ENCODE results near the gene NKD1.

NKD1 gene

GRCh38 chr16:50521246-50521900 lies 26.8 kb upstream of the NKD1 start:
- Histone ChIP-seq H3K27me3 (ENCODE audit: low read depth, low read length) (peaks cover 11% of the 10 kb centered on the region), H4K20me1 (ENCODE audit: insufficient read depth, low read length) (no peaks in the 10 kb centered on the region), H2AFZ (ENCODE audit: low read depth, low read length) (no peak overlapping the region), H3K4me1 (ENCODE audit: low read length) (no peaks in the 10 kb centered on the region), H3K4me2 (ENCODE audit: low read length) (no peak overlapping the region), H3K36me3 (replicated peaks; ENCODE audit: low read depth, low read length) (no peaks in the 10 kb centered on the region), H3K27ac (ENCODE audit: low read length) (no peak overlapping the region), H3K79me2 (ENCODE audit: low read length) (no peaks in the 10 kb centered on the region), H3K9ac (ENCODE audit: low read length) (no peak overlapping the region), H3K4me3 (ENCODE audit: low read length) (no peak overlapping the region), H3K9me3 (ENCODE audit: insufficient read depth, low read length) (peaks cover 6% of the 10 kb centered on the region; the same call in 1 of the 2 replicates)
- TF ChIP-seq EZH2phosphoT487 (IDR thresholded peaks at IDR 0.05; ENCODE audit: low read depth): no peak
- no peak for TF ChIP-seq CTCF (IDR thresholded peaks at IDR 0.05; ENCODE audit: low read depth, low read length)

DNA sequence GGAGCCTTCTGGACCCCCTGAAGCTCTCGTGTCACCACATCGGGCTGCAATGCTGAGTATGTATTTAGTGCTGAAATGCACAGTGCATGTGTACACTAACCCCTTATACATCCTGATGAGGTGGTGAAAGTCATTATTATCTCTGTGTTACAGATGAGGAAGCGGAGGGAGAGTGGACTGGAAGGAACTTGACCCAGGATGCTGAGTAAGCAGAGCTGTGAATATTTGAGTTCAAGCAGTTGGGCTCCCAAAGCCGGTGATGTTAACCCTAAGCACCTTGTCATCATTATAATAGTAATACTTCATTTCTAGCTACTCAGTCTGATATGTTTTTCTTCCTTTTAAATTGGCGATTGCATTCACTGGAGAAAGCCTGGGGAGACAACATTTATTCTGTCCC lies 25.9 kb upstream of the NKD1 start:
- H3K27ac ChIP-seq (ENCODE audit: low read length): no peak overlapping the region
- H3K4me1 ChIP-seq (ENCODE audit: low read length): no peaks in the 10 kb centered on the region
- TF ChIP-seq EZH2phosphoT487 (IDR thresholded peaks at IDR 0.05; ENCODE audit: low read depth) (no peak), CTCF (IDR thresholded peaks at IDR 0.05; ENCODE audit: low read depth, low read length) (no peak)
- H4K20me1 ChIP-seq (ENCODE audit: insufficient read depth, low read length): no peaks in the 10 kb centered on the region
- H3K27me3 ChIP-seq (ENCODE audit: low read depth, low read length): peaks cover 15% of the 10 kb centered on the region
- no peak overlapping the region for H3K4me2 ChIP-seq (ENCODE audit: low read length)
- no peak overlapping the region for H3K9ac ChIP-seq (ENCODE audit: low read length)
- H3K36me3 ChIP-seq (replicated peaks; ENCODE audit: low read depth, low read length): no peaks in the 10 kb centered on the region
- H2AFZ ChIP-seq (ENCODE audit: low read depth, low read length): no peak overlapping the region
- 0 out of 2 replicates have a peak, but pooled peaks cover under 1% of the 10 kb centered on the region for H3K9me3 ChIP-seq (ENCODE audit: insufficient read depth, low read length)
- no peaks in the 10 kb centered on the region for H3K79me2 ChIP-seq (ENCODE audit: low read length)
- no peak overlapping the region for H3K4me3 ChIP-seq (ENCODE audit: low read length)

DNA sequence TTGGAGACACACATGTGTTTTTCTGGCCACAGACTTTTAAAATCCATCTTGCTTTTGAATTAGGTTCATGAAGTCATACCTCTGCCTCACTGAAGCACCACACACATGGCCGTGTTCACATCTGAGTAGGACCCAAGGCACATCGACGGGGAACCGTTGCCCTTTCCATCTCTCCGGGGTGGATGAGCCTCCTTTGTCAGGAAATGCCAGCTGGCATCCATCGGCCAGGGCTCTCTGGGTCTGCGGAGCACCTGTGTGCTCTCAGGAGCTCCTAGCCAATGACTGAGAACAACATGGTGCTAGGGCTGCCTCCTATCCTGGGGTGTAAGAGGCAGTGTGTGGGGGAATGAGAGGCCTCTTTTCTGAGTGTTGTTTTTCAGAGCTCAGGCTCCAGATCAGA lies 24.5 kb upstream of the NKD1 start:
- no peaks in the 10 kb centered on the region for H4K20me1 ChIP-seq (ENCODE audit: insufficient read depth, low read length)
- H3K9me3 ChIP-seq (ENCODE audit: insufficient read depth, low read length): no peaks in the 10 kb centered on the region
- no peaks in the 10 kb centered on the region for H3K36me3 ChIP-seq (replicated peaks; ENCODE audit: low read depth, low read length)
- H2AFZ ChIP-seq (ENCODE audit: low read depth, low read length): no peak overlapping the region
- no peaks in the 10 kb centered on the region for H3K79me2 ChIP-seq (ENCODE audit: low read length)
- no peaks in the 10 kb centered on the region for H3K4me1 ChIP-seq (ENCODE audit: low read length)
- no peak overlapping the region for H3K9ac ChIP-seq (ENCODE audit: low read length)
- peaks cover 15% of the 10 kb centered on the region for H3K27me3 ChIP-seq (ENCODE audit: low read depth, low read length)
- no peak for TF ChIP-seq EZH2phosphoT487 (IDR thresholded peaks at IDR 0.05; ENCODE audit: low read depth)
- TF ChIP-seq CTCF (IDR thresholded peaks at IDR 0.05; ENCODE audit: low read depth, low read length): no peak
- H3K4me3 ChIP-seq (ENCODE audit: low read length): no peak overlapping the region
- H3K27ac ChIP-seq (ENCODE audit: low read length): no peak overlapping the region
- H3K4me2 ChIP-seq (ENCODE audit: low read length): no peak overlapping the region

- Histone ChIP-seq H3K79me2 (ENCODE audit: low read length) (no peaks in the 10 kb centered on the region), H4K20me1 (ENCODE audit: insufficient read depth, low read length) (no peaks in the 10 kb centered on the region), H3K27ac (ENCODE audit: low read length) (no peak overlapping the region), H3K27me3 (ENCODE audit: low read depth, low read length) (peaks cover 24% of the 10 kb centered on the region), H3K4me1 (ENCODE audit: low read length) (no peaks in the 10 kb centered on the region), H2AFZ (ENCODE audit: low read depth, low read length) (no peak overlapping the region), H3K36me3 (replicated peaks; ENCODE audit: low read depth, low read length) (no peaks in the 10 kb centered on the region), H3K9ac (ENCODE audit: low read length) (no peak overlapping the region), H3K4me3 (ENCODE audit: low read length) (no peak overlapping the region), H3K9me3 (ENCODE audit: insufficient read depth, low read length) (no peaks in the 10 kb centered on the region), H3K4me2 (ENCODE audit: low read length) (no peak overlapping the region)
- TF ChIP-seq CTCF (IDR thresholded peaks at IDR 0.05; ENCODE audit: low read depth, low read length): no peak
- no peak for TF ChIP-seq EZH2phosphoT487 (IDR thresholded peaks at IDR 0.05; ENCODE audit: low read depth)
Observed at GRCh38 chr16:50525262-50525661, 22.9 kb upstream of the NKD1 start.
